Stimulated activated effector memory CD8-positive, alpha-beta T cell treated with anti-CD3 and anti-CD28 coated beads, Interleukin-12 subunit alpha, Interleukin-12 subunit beta, amount 100 ng/mL, for 72 hours (primary cell): ENCODE results near the gene ADAMTSL3.

ENCODE experiments used
- ATAC-seq: fragments of 150-1000 bp; cut with Tn5 transposase; 2 replicates; pipeline ENCODE4 v1.10.0; 2021
- DNase-seq, 2 donors: peaks; one replicate each; pipeline ENCODE4 v3.0.0; 2021 to 2022; ENCODE audit warnings: low spot score in 2 of 2
- H3K27ac Mint-ChIP-seq: one replicate; pipeline ENCODE4 v1.8.0; 2022; ENCODE audit warnings: mild to moderate bottlenecking, mixed read lengths
- H3K36me3 Mint-ChIP-seq: one replicate; pipeline ENCODE4 v1.8.0; 2022; ENCODE audit warnings: mild to moderate bottlenecking, mixed read lengths
- H3K4me1 Mint-ChIP-seq: one replicate; pipeline ENCODE4 v1.8.0; 2022; ENCODE audit warnings: mixed read lengths
- H3K4me3 Mint-ChIP-seq: one replicate; pipeline ENCODE4 v1.8.0; 2022; ENCODE audit warnings: mild to moderate bottlenecking, mixed read lengths
- H3K9me3 Mint-ChIP-seq: one replicate; pipeline ENCODE4 v1.8.0; 2022; ENCODE audit warnings: mixed read lengths

The ADAMTSL3 gene

DNA sequence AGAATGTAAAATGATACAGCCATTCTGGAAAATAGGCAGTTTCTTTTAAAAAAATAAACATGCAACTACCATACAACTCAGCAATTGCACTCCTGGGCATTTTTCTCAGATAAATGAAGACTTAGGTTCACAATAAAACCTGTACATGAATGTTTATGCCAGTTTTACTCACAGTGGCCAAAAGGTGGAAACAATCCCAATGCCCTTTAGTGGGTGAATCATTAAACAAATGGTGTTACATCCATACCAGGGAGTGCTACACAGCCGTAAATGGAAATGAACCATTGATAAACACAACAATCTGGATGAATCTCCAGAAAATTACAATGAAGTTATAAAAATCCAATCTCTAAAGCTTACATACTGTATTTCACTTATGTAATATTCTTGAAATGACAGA is 140.3 kb downstream of the ADAMTSL3 start:
- Mint-ChIP-seq H3K36me3 (no peaks in the 10 kb centered on the region), H3K4me1 (no peaks in the 10 kb centered on the region), H3K4me3 (no peak overlapping the region), H3K27ac (no peak overlapping the region), H3K9me3 (peaks cover 2% of the 10 kb centered on the region)
- ATAC-seq (no peak), DNase-seq (no peak)

DNA sequence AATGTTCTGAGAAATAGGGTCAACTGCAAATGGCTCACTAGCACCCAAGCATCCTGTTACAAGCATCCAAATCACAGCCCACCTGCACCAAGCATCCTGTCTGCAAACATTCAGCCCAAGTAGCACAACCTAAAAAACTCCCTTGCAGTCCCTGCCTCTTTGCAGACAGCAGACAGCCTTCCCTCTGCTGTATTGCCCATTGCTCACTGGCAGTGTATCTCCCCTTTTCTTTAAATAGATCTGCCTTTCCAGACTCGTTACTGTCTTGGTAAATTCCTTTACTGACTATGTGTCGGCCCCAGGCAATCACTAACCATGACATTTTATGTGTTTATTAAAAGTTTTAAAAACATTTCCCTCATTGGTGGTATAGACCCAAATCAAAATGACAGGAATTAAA is 155.4 kb downstream of the ADAMTSL3 start:
- Mint-ChIP-seq H3K9me3 (no peaks in the 10 kb centered on the region), H3K4me3 (no peak overlapping the region), H3K27ac (no peak overlapping the region), H3K36me3 (no peaks in the 10 kb centered on the region), H3K4me1 (no peaks in the 10 kb centered on the region)
- ATAC-seq (no peak), DNase-seq (no peak)

DNA sequence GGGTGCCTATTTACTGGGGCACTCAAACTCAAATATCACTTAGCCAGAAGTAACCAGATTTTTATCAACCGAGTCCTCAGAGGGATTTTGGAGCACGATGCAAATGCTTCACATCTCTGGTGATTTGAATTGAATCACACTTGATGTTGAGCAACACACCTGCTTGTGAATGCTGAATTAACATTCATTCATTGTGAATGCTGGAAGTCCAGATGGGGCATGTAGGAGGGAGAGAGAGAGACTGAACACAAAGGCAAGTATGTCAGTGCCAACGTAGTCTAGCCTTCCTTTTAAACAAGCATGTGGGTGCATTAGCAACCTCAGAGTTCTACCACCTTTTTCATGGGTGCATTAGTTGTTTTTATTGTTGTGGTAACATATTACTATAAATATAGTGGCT is 156.2 kb downstream of the ADAMTSL3 start:
- no peak overlapping the region for H3K4me3 Mint-ChIP-seq
- H3K36me3 Mint-ChIP-seq, result no peaks in the 10 kb centered on the region
- no peak overlapping the region for H3K27ac Mint-ChIP-seq
- ATAC-seq (no peak), DNase-seq (no peak)
- H3K4me1 Mint-ChIP-seq, result no peaks in the 10 kb centered on the region
- H3K9me3 Mint-ChIP-seq, result peaks cover 2% of the 10 kb centered on the region

DNA sequence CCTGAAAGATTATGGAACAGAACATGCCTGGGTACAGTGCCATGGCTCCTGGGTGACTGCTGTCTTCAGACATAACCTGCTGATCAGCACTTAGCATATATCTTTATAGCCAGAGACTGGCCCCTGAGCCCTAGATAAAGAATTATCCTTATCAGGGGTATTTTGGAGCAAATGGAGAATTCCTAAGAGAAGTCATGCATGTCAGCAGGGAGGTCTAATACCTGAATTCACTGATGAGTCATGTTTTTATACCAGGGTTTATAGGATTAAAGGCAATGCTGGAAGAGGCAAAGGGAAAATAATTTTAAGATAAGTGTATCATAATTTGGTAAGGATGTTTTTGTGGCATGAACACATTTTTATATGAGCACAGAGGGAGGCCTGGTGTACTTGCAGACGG is 159.8 kb downstream of the ADAMTSL3 start:
- H3K27ac Mint-ChIP-seq, result no peak overlapping the region

DNA sequence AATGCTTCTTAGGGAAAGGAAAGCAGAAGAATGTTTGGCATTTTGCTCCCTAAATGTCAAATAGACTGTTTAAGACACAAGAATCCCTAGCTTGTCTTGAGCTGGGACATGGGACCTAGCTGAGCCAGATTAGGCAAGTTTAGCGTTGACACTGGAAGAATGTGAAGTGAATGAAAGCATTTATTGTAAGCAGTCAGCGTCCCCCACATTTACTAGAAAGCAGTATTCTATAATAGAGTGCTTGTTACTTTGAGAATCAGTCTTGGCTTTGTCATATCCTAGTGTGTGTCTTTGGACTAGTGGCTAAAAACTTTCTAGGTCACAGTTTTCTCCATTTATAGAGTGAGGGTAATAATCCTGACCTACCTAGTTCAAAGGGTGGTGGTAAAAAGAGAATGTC is 161.6 kb downstream of the ADAMTSL3 start:
- Mint-ChIP-seq H3K36me3 (no peaks in the 10 kb centered on the region), H3K27ac (no peak overlapping the region), H3K4me1 (no peaks in the 10 kb centered on the region), H3K4me3 (no peak overlapping the region), H3K9me3 (peaks cover 2% of the 10 kb centered on the region)
- no peak for DNase-seq
- ATAC-seq, result no peak

More for the DNA sequence above, 159.8 kb downstream of the ADAMTSL3 start:
- H3K4me3 Mint-ChIP-seq, result no peak overlapping the region
- DNase-seq (no peak), ATAC-seq (no peak)
- H3K36me3 Mint-ChIP-seq, result no peaks in the 10 kb centered on the region
- no peaks in the 10 kb centered on the region for H3K4me1 Mint-ChIP-seq
- peaks cover 2% of the 10 kb centered on the region for H3K9me3 Mint-ChIP-seq

DNA sequence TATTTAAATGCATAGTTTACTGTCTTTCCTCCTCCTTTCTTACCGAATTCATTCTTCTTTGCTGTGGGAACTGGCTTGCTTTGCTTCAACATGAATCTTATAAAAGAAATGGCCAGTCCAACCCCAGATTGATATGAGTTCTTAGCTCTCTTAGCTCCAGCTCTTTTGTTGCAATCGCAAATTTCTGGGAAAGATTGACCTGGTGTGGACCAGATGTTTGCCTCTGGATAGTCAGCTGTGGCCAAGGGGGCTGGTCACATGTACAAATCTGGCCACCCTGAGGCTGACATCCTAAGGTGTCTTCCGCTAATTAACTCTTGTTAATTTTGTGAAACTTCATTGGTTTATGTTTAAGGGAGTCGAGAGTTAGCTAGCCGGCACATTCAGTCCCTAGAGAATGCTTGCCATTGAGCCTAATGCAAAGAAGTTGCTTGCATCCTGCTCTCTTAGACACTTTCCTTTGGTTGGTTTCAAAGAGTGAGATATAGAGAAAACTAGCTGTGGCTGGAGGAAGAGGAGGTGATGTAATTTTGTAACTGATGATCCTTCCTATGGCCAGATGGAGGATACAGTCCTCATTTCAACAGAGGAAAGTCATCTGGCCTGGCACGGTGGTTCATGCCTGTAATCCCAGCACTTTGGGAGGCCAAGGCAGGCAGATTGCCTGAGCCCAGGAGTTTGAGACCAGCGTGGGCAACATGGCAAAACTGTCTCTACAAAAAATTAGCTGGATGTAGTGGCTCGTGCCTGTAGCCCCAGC is 162.4 kb downstream of the ADAMTSL3 start:
- Mint-ChIP-seq H3K4me1 (no peaks in the 10 kb centered on the region), H3K9me3 (peaks cover 2% of the 10 kb centered on the region), H3K4me3 (no peak overlapping the region), H3K36me3 (no peaks in the 10 kb centered on the region), H3K27ac (no peak overlapping the region)
- DNase-seq, result no peak
- no peak for ATAC-seq

DNA sequence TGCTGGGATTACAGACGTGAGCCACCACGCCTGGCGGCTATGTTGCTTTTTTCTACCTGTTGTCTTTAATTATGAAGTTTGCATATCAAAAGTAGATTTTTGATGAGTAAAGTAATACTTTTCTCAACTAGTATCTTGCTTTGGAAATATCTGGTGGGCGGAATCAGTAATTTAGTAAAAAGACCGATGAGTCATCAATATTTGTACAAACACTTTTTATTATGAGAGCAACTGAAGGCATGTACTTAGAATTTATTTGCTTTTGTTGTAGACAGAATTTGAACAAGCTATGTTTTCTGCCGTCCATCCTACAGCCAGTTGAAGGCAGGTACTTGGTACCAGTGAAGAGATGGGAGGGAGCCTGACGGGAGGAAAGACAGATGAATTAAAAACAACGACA is 164.7 kb downstream of the ADAMTSL3 start:
- peaks cover 5% of the 10 kb centered on the region for H3K9me3 Mint-ChIP-seq
- H3K27ac Mint-ChIP-seq, result no peak overlapping the region
- H3K36me3 Mint-ChIP-seq, result no peaks in the 10 kb centered on the region
- DNase-seq (no peak), ATAC-seq (no peak)
- H3K4me3 Mint-ChIP-seq, result no peak overlapping the region
- no peaks in the 10 kb centered on the region for H3K4me1 Mint-ChIP-seq

DNA sequence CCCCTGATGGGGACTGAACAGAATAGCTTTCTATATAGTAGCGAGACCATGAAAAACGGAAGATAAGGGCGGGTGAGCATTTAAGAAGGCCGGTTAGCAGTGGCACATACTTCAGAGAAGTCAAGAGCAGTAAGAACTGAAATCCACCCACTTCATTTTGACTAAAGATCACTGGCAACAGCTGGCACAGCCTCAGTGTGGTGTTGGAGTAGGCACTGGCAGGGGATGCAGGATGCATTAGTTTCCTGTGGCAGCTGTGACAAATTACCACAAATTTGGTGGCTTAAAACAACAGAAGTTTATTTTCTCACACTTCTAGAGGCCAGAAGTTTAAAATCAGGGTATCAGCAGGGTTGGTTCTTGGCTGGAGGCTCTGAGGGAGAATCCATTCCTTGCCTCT is 176.5 kb downstream of the ADAMTSL3 start:
- DNase-seq (no peak), ATAC-seq (no peak)
- H3K27ac Mint-ChIP-seq, result no peak overlapping the region
- H3K9me3 Mint-ChIP-seq, result peaks cover 7% of the 10 kb centered on the region
- no peak overlapping the region for H3K4me3 Mint-ChIP-seq
- no peaks in the 10 kb centered on the region for H3K4me1 Mint-ChIP-seq
- H3K36me3 Mint-ChIP-seq, result no peaks in the 10 kb centered on the region

DNA sequence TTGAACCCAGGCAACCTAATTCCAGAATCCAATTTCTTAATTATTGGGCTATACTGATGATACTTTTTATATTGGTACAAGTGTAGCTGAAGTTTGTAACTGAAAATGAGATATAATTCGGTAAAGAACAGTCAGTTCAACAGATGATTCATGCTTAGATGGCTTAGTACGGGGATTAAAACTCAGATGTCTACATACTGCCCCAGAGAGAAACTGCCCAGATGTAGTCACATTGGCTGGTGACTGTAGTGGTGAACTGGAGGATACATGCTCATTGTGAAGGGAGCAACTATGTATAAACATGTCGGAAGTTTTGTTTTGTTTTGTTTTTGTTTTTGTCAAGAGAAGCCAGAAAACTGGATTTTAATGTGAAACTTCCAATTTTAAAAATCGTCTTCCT is 179.6 kb downstream of the ADAMTSL3 start:
- no peak overlapping the region for H3K4me3 Mint-ChIP-seq
- H3K4me1 Mint-ChIP-seq, result no peaks in the 10 kb centered on the region
- ATAC-seq (no peak), DNase-seq (no peak)
- H3K27ac Mint-ChIP-seq, result no peak overlapping the region
- H3K9me3 Mint-ChIP-seq, result peaks cover 6% of the 10 kb centered on the region
- no peaks in the 10 kb centered on the region for H3K36me3 Mint-ChIP-seq

DNA sequence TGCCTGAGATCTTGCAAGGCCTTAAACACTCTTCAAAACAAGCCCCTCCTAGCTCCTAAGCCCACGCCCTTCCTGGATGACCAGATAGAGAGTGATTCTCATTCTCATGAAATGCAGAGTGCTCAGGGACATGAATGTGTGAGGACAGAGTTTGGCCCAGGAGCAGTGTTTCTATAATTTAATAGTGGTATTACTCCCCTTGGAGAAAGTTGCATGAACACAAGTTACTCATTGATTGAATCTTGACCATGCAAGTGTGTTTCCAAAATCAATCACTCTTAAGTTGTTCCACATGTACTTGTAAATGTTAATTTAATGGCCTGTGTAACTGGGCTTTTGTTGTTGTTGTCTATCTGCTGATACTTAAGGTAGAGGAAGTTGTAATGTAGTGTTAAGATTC is 181.6 kb downstream of the ADAMTSL3 start:
- DNase-seq (no peak), ATAC-seq (no peak)
- Mint-ChIP-seq H3K4me1 (no peaks in the 10 kb centered on the region), H3K27ac (no peak overlapping the region), H3K36me3 (no peaks in the 10 kb centered on the region), H3K9me3 (peaks cover 3% of the 10 kb centered on the region), H3K4me3 (no peak overlapping the region)

DNA sequence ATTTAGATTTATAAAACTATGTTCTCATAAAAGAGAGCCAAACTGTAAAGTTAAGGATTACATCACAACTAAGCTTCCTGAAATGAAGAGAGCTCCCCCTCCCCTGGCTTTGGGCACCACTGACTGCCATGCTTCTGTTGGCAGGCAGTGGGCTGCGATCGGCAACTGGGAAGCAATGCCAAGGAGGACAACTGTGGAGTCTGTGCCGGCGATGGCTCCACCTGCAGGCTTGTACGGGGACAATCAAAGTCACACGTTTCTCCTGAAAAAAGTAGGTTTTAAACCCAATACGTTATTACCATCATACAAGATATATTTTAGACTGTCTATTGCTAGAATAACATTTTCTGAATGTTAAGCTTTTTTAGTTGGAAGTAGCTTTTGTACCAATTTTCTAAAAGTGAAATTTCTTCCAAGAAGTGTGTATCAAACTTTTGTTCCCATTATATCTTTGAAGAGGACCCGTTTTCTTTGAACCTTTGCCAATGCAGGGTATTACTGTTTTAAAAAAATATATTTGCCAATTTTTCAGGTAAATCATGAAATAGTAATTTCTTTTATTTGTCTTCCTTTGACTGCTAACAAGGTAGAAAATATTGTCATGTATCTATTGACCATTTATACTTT is 184.1 kb downstream of the ADAMTSL3 start:
- Mint-ChIP-seq H3K27ac (no peak overlapping the region), H3K4me3 (no peak overlapping the region), H3K4me1 (no peaks in the 10 kb centered on the region), H3K9me3 (peaks cover 3% of the 10 kb centered on the region), H3K36me3 (no peaks in the 10 kb centered on the region)
- no peak for ATAC-seq
- no peak for DNase-seq

DNA sequence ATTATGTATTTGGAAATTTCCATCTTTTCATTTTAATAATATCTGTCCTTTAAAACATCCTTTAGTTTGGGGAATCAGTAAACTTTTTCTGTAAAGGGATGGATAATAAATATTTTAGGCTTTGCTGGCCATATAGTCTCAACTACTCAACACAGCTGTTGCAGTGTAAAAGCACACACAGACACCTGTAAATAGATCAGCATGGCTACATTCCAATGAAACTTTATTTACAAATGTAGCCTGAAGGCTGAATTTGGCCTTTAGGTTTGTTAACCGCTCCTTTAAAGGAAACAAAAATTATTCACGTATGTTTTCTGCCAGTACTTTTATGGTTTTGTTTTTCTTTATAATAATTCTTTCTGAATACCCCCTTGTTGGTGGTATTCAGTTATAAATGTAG is 184.8 kb downstream of the ADAMTSL3 start:
- ATAC-seq (no peak), DNase-seq (no peak)
- Mint-ChIP-seq H3K9me3 (peaks cover 3% of the 10 kb centered on the region), H3K27ac (no peak overlapping the region), H3K4me3 (no peak overlapping the region), H3K36me3 (no peaks in the 10 kb centered on the region), H3K4me1 (no peaks in the 10 kb centered on the region)

DNA sequence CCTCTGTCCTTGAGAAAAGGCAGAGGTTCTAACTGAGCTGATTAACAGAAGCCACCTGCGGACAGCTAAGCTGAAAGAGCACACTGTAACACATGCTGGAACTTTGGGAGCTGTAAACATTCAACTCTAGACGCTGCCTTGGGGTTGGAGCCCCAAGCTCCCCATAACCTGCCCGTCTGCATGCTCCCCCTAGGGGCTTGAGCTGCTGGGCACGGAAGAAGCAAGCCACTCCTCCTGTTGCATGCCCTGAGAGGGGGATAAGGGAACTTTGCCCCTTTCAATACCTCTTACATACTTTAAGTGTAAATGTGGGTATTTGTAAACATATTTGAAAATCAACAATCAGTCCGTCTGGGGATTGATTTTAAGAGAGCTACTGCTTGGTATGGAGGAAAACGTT is 188.4 kb downstream of the ADAMTSL3 start:
- H3K36me3 Mint-ChIP-seq, result no peaks in the 10 kb centered on the region
- ATAC-seq, result no peak
- DNase-seq, result no peak
- peaks cover under 1% of the 10 kb centered on the region for H3K9me3 Mint-ChIP-seq
- H3K4me3 Mint-ChIP-seq, result no peak overlapping the region
- H3K4me1 Mint-ChIP-seq, result no peaks in the 10 kb centered on the region
- H3K27ac Mint-ChIP-seq, result no peak overlapping the region

DNA sequence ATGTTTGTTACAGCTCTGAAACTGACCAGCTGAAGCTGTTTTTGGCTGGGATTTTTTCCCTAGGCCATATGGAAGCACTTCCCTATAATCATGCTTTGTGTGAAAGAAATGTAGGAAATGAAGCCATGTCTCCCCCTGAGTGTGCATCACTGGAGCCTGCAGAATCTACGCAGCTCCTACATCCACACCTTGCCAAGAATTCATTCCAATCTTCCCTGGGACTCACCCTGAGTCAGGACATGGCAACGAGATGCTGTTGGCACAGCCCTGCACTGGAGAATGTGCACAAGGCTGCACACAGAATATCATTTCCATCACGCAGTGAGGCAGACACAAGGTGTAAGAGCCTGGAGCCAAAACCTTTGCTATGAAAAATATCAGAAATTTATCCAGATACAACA is 189.5 kb downstream of the ADAMTSL3 start:
- Mint-ChIP-seq H3K4me3 (no peak overlapping the region), H3K36me3 (no peaks in the 10 kb centered on the region), H3K4me1 (no peaks in the 10 kb centered on the region), H3K27ac (no peak overlapping the region), H3K9me3 (no peaks in the 10 kb centered on the region)
- no peak for ATAC-seq
- no peak for DNase-seq

DNA sequence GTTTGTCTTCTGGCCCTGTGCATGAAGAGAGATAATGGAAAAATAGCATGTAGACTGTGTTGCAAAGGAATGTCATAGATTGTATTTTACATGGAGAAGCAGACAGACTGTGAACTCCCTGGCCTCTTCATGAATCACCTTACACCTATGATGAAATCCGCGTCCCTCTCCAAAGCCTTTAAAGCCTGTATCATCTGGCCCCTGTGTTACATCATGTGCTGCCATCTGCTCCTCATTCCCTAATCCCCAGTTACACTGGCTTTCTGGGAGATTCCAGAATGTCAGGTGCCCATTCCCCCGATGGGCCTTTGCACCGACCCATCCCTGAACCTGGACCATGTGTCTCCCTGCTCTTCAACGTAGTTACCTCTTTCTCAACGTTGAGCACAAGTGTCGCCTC is 190.8 kb downstream of the ADAMTSL3 start:
- no peak overlapping the region for H3K27ac Mint-ChIP-seq

DNA sequence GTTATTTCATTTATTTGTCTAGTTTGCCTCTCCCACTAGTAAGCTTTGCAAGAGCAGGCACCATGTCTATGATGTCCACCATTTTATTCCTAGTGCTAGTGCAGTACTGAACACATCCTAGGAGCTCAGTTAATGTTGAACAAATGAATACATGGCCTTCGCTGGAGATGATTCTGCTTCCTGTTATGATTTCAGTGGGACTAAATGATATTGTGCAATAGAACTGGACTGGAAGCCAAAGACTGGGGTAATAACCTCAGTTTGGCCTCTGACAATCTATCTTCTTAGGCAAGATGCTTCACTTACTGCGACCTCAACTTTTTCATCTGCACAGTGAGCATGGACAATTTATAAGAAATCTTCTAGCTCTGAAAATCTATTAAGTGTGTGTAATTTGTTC is 191.3 kb downstream of the ADAMTSL3 start:
- Mint-ChIP-seq H3K36me3 (no peaks in the 10 kb centered on the region), H3K9me3 (no peaks in the 10 kb centered on the region), H3K27ac (no peak overlapping the region), H3K4me1 (no peaks in the 10 kb centered on the region), H3K4me3 (no peak overlapping the region)
- DNase-seq, result no peak
- ATAC-seq, result no peak

More for the DNA sequence above, 190.8 kb downstream of the ADAMTSL3 start:
- no peaks in the 10 kb centered on the region for H3K9me3 Mint-ChIP-seq
- DNase-seq (no peak), ATAC-seq (no peak)
- H3K4me3 Mint-ChIP-seq, result no peak overlapping the region
- H3K4me1 Mint-ChIP-seq, result no peaks in the 10 kb centered on the region
- no peaks in the 10 kb centered on the region for H3K36me3 Mint-ChIP-seq
